Measurements from ENCODE around the gene CD300A.

DNA sequence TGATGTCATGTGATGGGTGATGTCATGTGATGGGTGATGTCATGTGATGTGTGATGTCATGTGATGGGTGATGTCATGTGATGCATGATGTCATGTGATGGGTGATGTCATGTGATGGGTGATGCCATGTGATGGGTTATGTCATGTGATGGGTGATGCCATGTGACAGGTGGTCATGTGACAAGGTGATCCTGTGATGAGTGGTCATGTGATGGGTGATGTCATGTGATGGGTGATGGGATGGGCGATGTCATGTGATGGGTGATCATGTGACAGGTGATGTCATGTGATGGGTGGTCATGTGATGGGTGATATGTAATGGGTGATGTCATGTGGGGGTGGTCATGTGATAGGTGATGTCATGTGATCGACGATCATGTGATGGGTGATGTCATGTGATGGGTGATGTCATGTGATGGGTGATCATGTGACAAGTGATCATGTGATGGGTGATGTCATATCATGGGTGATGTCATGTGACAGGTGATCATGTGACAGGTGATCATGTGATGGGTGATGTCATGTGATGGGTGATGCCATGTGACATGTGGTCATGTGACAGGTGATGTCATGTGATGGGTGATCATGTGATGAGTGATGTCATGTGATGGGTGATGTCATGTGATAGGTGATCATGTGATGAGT is 47.7 kb downstream of the CD300A start:
- TF ChIP-seq POLR2A (IDR thresholded peaks at IDR 0.05; ENCODE audit: low read depth, low read length) (no peak), POLR2AphosphoS5 (IDR thresholded peaks at IDR 0.05; ENCODE audit: low read depth, low read length) (peak; percentile 40; the same call in 1 of the 2 replicates), SPI1 (IDR thresholded peaks at IDR 0.05; ENCODE audit: low read depth, low read length) (no peak), TAF1 (IDR thresholded peaks at IDR 0.05; ENCODE audit: low read depth, low read length) (no peak)
